ENCODE measurements around the gene ZBTB8OS. TPM values are rescaled to one million over a fixed set of nuclear protein-coding genes. Genes with fewer than 3 reads are reported as not detected.

The ZBTB8OS gene
- 31.0 and 36.3 TPM in 2 replicates for total RNA-seq

DNA sequence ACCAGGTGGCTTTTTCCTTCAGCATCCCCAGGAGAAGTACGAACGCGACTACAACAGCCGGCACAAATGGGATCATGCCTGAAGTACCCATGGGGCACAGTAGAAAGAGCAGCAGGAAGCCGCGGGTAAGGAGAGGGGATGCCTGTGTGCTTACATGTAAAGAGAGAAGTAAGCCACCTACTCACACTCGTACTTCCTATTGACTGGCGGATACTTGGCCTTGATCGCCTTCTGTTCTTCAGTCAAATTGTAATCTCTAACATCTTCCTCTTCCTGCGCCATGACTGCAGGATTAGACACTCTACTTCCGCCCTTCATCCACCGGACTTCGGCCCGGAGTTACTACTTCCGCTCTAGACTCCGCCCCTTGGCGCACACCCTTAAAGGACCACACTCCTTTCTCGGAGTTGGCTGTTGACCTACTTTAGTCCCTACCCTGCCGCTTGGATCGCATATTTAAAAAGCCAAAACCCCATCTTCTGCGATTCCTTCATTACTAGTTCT is at the start of gene ZBTB8OS:
TSS of gene ZBTB8OS (minus strand) at position 303 of the 504 bp plus-strand sequence. CDS start at position 282, 21 bp downstream.

DNA sequence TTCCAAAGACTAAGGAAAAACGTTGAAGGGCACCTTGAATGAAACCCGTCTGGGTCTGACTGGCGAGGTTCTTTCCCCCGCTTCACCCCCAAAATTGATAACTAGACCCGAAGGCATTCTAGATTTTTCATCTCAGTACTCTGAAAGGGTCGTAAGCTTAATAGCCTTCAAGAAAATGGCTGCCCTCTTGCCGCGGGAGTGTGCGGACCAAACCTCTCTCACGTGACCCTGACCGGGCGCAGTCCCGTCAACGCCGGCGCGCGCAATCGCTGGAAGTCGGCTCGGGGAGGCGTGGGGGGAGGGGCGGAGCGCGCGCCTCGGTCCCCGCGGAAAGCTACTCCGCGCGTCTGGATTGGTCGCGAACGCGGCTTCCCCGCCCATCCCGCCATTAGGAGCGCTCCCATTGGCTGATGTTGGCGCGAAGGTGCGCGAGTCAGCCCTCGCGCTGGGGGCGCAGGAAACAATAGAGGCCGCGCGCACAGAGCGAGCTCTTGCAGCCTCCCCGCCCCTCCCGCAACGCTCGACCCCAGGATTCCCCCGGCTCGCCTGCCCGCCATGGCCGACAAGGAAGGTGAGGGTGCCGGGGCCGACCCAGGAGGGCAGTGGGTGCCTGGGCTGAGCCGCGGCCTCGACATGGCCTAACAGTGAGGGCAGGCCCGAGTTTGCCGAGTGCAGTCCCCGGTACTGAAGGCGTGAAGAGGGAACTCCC is 556 bp upstream of the ZBTB8OS start, which contains the start of gene RBBP4:
TSS of gene RBBP4 (plus strand) at position 457 of the 709 bp plus-strand sequence. CDS start at position 556, 99 bp downstream.

Small RNAs within 50 kb of the gene (small RNA-seq; reads per million reads assigned to genes)
- gene RF00019: not detected

Other genes starting within 250 kb of the ZBTB8OS start
- gene ZBTB8B, start 185.5 kb downstream of the ZBTB8OS start, total RNA-seq: under 0.01 TPM in 2 replicates
- gene ZBTB8A, start 111.1 kb downstream of the ZBTB8OS start, total RNA-seq: 7.1 and 8.5 TPM in 2 replicates
- 203 and 213 TPM in 2 replicates for gene RBBP4, start 658 bp upstream of the ZBTB8OS start, total RNA-seq
- 7.8 and 10.9 TPM in 2 replicates for gene SYNC, start 52.2 kb upstream of the ZBTB8OS start, total RNA-seq
- 137 and 149 TPM in 2 replicates for gene YARS1, start 166.8 kb upstream of the ZBTB8OS start, total RNA-seq
- gene S100PBP, start 167.1 kb upstream of the ZBTB8OS start, total RNA-seq: 40.3 and 48.7 TPM in 2 replicates
- gene FNDC5, start 220.4 kb upstream of the ZBTB8OS start, total RNA-seq: 0.13 TPM in 1 of 2 replicates, not detected in the other
- not detected in 2 replicates for gene HPCA, start 235.9 kb upstream of the ZBTB8OS start, total RNA-seq